HepG2 (cell line): ENCODE results near the gene SLC8A2. TPM values are rescaled to one million over a fixed set of nuclear protein-coding genes. Genes with fewer than 3 reads are reported as not detected.

Source experiments
- ASH2L ChIP-seq: fragments of 300-600, 200-600 bp; sonication (generic); IDR thresholded peaks from 2 replicates; pipeline ENCODE4 v1.7.0; 2017; ENCODE audit warnings: low read depth, mild to moderate bottlenecking, moderate library complexity, mixed read lengths, low read length; ENCODE audit not compliant: insufficient read length
- CHCHD3 ChIP-seq: sonication (generic); formaldehyde crosslinking; IDR thresholded peaks from 2 replicates; pipeline ENCODE4 v1.8.0; 2022; ENCODE audit warnings: mild to moderate bottlenecking, missing genetic modification reagents, moderate library complexity
- ESRRA ChIP-seq: sonication (generic); formaldehyde crosslinking; IDR thresholded peaks from 2 replicates; pipeline ENCODE4 v1.5.1; 2020; ENCODE audit warnings: mild to moderate bottlenecking, low read depth, missing genetic modification reagents
- ETV5 ChIP-seq: IDR thresholded peaks from 2 replicates; pipeline ENCODE4 v1.6.1; 2018; ENCODE audit warnings: missing biosample characterization, missing genetic modification reagents, inconsistent platforms, borderline replicate concordance
- FIP1L1 ChIP-seq: fragments of 200-400 bp; formaldehyde crosslinking; IDR thresholded peaks from 2 replicates; pipeline ENCODE4 v1.6.1; 2018; ENCODE audit warnings: low read depth, mild to moderate bottlenecking, low read length, moderate library complexity, borderline replicate concordance; ENCODE audit not compliant: insufficient read depth
- FOSL2 ChIP-seq: sonication (generic); formaldehyde crosslinking; IDR thresholded peaks from 2 replicates; pipeline ENCODE4 v1.4.0; 2020; ENCODE audit warnings: missing genetic modification reagents
- HOXA5 ChIP-seq: sonication (generic); formaldehyde crosslinking; IDR thresholded peaks from 2 replicates; pipeline ENCODE4 v1.4.0; 2020; ENCODE audit warnings: missing genetic modification reagents
- MED1 ChIP-seq: sonication (generic); formaldehyde crosslinking; IDR thresholded peaks from 2 replicates; pipeline ENCODE4 v1.4.0; 2020; ENCODE audit warnings: missing genetic modification reagents
- MXD4 ChIP-seq: IDR thresholded peaks from 2 replicates; pipeline ENCODE4 v1.6.1; 2016; ENCODE audit warnings: mild to moderate bottlenecking, missing biosample characterization, missing genetic modification reagents
- RFXANK ChIP-seq: IDR thresholded peaks from 2 replicates; pipeline ENCODE4 v1.6.1; 2016
- SIX4 ChIP-seq: sonication (generic); formaldehyde crosslinking; IDR thresholded peaks from 2 replicates; pipeline ENCODE4 v1.4.0; 2020; ENCODE audit warnings: missing genetic modification reagents
- TBX2 ChIP-seq: sonication (generic); formaldehyde crosslinking; IDR thresholded peaks from 2 replicates; pipeline ENCODE4 v1.5.0; 2020; ENCODE audit warnings: missing genetic modification reagents, mild to moderate bottlenecking, borderline replicate concordance
- TBX3 ChIP-seq: fragments of 450-650 bp; IDR thresholded peaks from 2 replicates; pipeline ENCODE4 v1.6.1; 2017; ENCODE audit warnings: antibody characterized with exemption, mild to moderate bottlenecking, inconsistent platforms, borderline replicate concordance
- ZBTB25 ChIP-seq: IDR thresholded peaks from 2 replicates; pipeline ENCODE4 v1.6.1; 2018; ENCODE audit warnings: missing genetic modification reagents
- ZFP37 ChIP-seq: sonication (generic); formaldehyde crosslinking; IDR thresholded peaks from 2 replicates; pipeline ENCODE4 v1.4.0; 2020; ENCODE audit warnings: missing genetic modification reagents, borderline replicate concordance
- ZNF143 ChIP-seq: sonication (generic); formaldehyde crosslinking; IDR thresholded peaks from 2 replicates; pipeline ENCODE4 v1.4.0; 2020; ENCODE audit warnings: missing genetic modification reagents
- ZNF382 ChIP-seq: sonication (generic); formaldehyde crosslinking; IDR thresholded peaks from 2 replicates; pipeline ENCODE4 v1.5.0; 2020; ENCODE audit warnings: missing genetic modification reagents, mild to moderate bottlenecking, borderline replicate concordance
- ZNF563 ChIP-seq: sonication (generic); formaldehyde crosslinking; IDR thresholded peaks from 2 replicates; pipeline ENCODE4 v1.8.0; 2022; ENCODE audit warnings: mild to moderate bottlenecking, moderate library complexity, missing genetic modification reagents
- ZNF619 ChIP-seq: sonication (generic); formaldehyde crosslinking; IDR thresholded peaks from 2 replicates; pipeline ENCODE4 v1.4.0; 2020; ENCODE audit warnings: mild to moderate bottlenecking, missing genetic modification reagents
- ZNF777 ChIP-seq: sonication (generic); formaldehyde crosslinking; IDR thresholded peaks from 2 replicates; pipeline ENCODE4 v1.4.0; 2020; ENCODE audit warnings: missing genetic modification reagents
- ZNF782 ChIP-seq: sonication (generic); formaldehyde crosslinking; IDR thresholded peaks from 2 replicates; pipeline ENCODE4 v1.4.0; 2020; ENCODE audit warnings: missing genetic modification reagents, mild to moderate bottlenecking, borderline replicate concordance
- ZNF784 ChIP-seq: sonication (generic); formaldehyde crosslinking; IDR thresholded peaks from 2 replicates; pipeline ENCODE4 v1.5.1; 2020; ENCODE audit warnings: missing genetic modification reagents, mild to moderate bottlenecking, borderline replicate concordance
- polyA plus RNA-seq, 8 experiments: library from polyadenylated mRNA; depleted of rRNA in 3 of 8; stranded (reverse) in 7 of 8; unstranded in 1 of 8; fragments of >200 nt; fragmentation: Illumina TruSeq in 4 of 8; extraction: Trizol in 4 of 8; gene quantifications; 2 replicates each; pipeline versions ENCODE4 v1.2.1 to v1.2.3, GENCODE V29; 2011 to 2016; ENCODE audit warnings: low read depth in 4 of 8, missing spikeins in 1 of 8, mixed read lengths in 1 of 8; ENCODE audit not compliant: insufficient read depth in 1 of 8
- total RNA-seq, 5 experiments: library from RNA; depleted of rRNA; stranded (reverse); fragments of >200 nt; fragmentation: Illumina TruSeq; extraction: Trizol; gene quantifications; 2 replicates each; pipeline ENCODE4 v1.2.3, GENCODE V29; 2016; ENCODE audit warnings: low read depth in 1 of 5
- TF ChIP-seq, protein P1 (sequence below): sonication (generic); formaldehyde crosslinking; IDR thresholded peaks from 2 replicates; pipeline ENCODE4 v1.5.0; 2020; ENCODE audit warnings: mild to moderate bottlenecking, low read depth, missing genetic modification reagents, borderline replicate concordance
- TF ChIP-seq, protein P2 (sequence below): IDR thresholded peaks from 2 replicates; pipeline ENCODE4 v1.6.1; 2016; ENCODE audit warnings: control low read depth
- TF ChIP-seq, protein P3 (sequence below): sonication (generic); formaldehyde crosslinking; IDR thresholded peaks from 2 replicates; pipeline ENCODE4 v1.8.1; 2023; ENCODE audit warnings: mild to moderate bottlenecking, moderate library complexity, missing genetic modification reagents

Gene SLC8A2
- total and polyA plus RNA-seq, 2 of the 13 experiments (the other 11 are each of a cell fraction or from before 2014, with no cell fraction given): 0.02 TPM; not detected in 1

DNA sequence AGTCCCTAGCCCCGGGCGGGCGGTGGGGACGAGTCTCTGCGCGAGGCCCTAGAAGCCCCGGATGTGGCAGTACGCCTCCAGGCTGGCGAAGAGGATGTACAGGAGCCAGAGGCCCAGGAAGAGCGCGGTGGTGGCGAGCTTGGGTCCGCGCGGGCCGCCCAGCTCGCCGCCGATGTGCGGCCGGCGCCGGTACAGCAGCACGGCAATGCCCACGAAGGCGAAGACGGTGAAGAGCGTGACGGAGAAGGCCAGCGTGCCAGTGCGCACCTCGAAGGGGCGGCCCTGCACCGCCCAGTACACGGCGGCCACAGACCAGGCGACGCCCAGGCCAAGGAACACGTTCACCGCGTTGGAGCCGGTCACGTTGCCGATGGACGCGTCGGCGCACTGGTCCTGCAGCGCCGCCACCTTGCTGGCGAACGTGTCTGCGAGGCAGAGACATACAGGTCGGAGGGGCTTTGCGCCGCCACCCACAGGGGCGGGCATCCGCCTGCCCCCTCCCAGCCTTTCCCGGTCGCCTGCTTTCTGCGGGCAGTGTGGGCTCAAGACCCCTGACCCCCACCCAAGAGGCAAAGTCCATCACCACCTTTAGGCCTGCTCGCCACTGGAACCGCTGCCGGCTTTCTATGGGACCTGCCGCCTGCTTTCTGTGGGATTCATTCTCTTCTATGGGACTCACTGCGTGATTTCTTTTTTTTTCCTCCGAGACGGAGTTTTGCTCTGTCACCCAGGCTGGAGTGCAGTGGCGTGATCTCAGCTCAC, 41.5 kb downstream of the SLC8A2 start (continued):
- TF ChIP-seq FIP1L1 (no peak), CHCHD3 (CRISPR knock-in tag) (peak; percentile 84), ZBTB25 (CRISPR knock-in tag) (no peak; the same call in 1 of the 2 replicates), FOSL2 (no peak), ZNF619 (CRISPR knock-in tag) (no peak), ZNF782 (CRISPR knock-in tag) (0 out of 2 replicates have a peak, but pooled peaks have one; percentile 49), MED1 (CRISPR knock-in tag) (no peak), ZNF382 (CRISPR knock-in tag) (no peak), ZNF563 (CRISPR knock-in tag) (peak; percentile 94), HOXA5 (CRISPR knock-in tag) (no peak), ESRRA (CRISPR knock-in tag) (no peak), SIX4 (CRISPR knock-in tag) (no peak), ZNF777 (peak; percentile 97), ZNF784 (CRISPR knock-in tag) (0 out of 2 replicates have a peak, but pooled peaks have one; percentile 69), TBX2 (CRISPR knock-in tag) (peak; percentile 80; the same call in 1 of the 2 replicates), ASH2L (no peak), RFXANK (CRISPR knock-in tag) (no peak), MXD4 (CRISPR knock-in tag) (peak; percentile 65), ETV5 (CRISPR knock-in tag) (peak; percentile 47; the same call in 1 of the 2 replicates), TBX3 (no peak), ZNF143 (peak; percentile 34; the same call in 1 of the 2 replicates), ZFP37 (CRISPR knock-in tag) (no peak)
- TF ChIP-seq, protein P1, sequence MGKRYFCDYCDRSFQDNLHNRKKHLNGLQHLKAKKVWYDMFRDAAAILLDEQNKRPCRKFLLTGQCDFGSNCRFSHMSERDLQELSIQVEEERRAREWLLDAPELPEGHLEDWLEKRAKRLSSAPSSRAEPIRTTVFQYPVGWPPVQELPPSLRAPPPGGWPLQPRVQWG (CRISPR knock-in tag): no peak
- TF ChIP-seq, protein P2, sequence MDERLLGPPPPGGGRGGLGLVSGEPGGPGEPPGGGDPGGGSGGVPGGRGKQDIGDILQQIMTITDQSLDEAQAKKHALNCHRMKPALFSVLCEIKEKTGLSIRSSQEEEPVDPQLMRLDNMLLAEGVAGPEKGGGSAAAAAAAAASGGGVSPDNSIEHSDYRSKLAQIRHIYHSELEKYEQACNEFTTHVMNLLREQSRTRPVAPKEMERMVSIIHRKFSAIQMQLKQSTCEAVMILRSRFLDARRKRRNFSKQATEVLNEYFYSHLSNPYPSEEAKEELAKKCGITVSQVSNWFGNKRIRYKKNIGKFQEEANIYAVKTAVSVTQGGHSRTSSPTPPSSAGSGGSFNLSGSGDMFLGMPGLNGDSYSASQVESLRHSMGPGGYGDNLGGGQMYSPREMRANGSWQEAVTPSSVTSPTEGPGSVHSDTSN (CRISPR knock-in tag): no peak
- TF ChIP-seq, protein P3, sequence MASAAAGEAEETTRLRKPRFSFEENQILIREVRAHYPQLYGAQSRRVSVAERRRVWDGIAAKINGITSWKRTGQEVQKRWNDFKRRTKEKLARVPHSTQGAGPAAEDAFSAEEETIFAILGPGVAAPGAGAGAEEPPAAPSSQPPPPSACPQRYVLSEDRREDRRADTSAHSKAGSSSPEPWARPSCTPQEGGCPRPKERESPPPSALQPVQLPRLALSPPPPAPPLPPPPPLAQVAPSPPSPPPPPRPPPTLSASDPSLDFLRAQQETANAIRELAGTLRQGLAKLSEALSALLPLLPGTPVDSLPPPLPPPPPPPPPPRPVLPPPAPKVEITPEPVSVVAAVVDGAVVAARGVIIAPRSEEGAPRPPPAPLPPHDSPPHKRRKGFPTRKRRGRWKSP (CRISPR knock-in tag): no peak; the same call in 1 of the 2 replicates
